GM19324 (cell line): Measurements from ENCODE around the gene PLA1A.
"Not testable (repeated sequence)": the region's sequence is repeated elsewhere in the genome, so short reads cannot be mapped to it uniquely, and the experiment has no call there.

Experiments used
- ATAC-seq: cut with Tn5 transposase; IDR thresholded peaks from one replicate; pipeline ENCODE4 v1.9.1; 2021; ENCODE audit warnings: mild to moderate bottlenecking, moderate library complexity; ENCODE audit not compliant: unreplicated experiment, low FRiP score

The PLA1A gene

GRCh38 chr3:119597548-119598288 is at the start of gene PLA1A:
TSS of gene PLA1A (plus strand) at chr3:119597885. CDS start at chr3:119597914, 29 bp downstream.
- ATAC-seq: no peak

GRCh38 chr3:119548341-119548740 is 49.3 kb upstream of the PLA1A start:
- ATAC-seq: no peak

GRCh38 chr3:119550192-119550910 is 47.3 kb upstream of the PLA1A start:
- ATAC-seq: no peak

GRCh38 chr3:119551598-119551997 is 46.1 kb upstream of the PLA1A start:
- no peak for ATAC-seq

- ATAC-seq: not testable (repeated sequence)
These were observed 44.8 kb upstream of the PLA1A start for GRCh38 chr3:119552928-119553327.

- ATAC-seq: no peak
These were observed 43.8 kb upstream of the PLA1A start for GRCh38 chr3:119553823-119554415.

- ATAC-seq: no peak
These were observed 42.4 kb upstream of the PLA1A start for GRCh38 chr3:119555309-119555735.

- ATAC-seq: no peak
These were observed 41.8 kb upstream of the PLA1A start for GRCh38 chr3:119555929-119556328.

GRCh38 chr3:119557192-119557876 is 40.4 kb upstream of the PLA1A start:
- no peak for ATAC-seq

GRCh38 chr3:119557877-119558269 is 39.8 kb upstream of the PLA1A start:
- no peak for ATAC-seq

- ATAC-seq: no peak
These were observed 38.9 kb upstream of the PLA1A start for GRCh38 chr3:119558626-119559317.

- peak; percentile 68 for ATAC-seq
These were observed 38.2 kb upstream of the PLA1A start, which contains the start of gene CD80 for GRCh38 chr3:119559441-119559963. TSS of gene CD80 (minus strand) at chr3:119559614. CDS start at chr3:119557728, 1,886 bp downstream.

GRCh38 chr3:119560160-119560559 is 37.5 kb upstream of the PLA1A start:
- peak; percentile 4 for ATAC-seq

- ATAC-seq: peak; percentile 75
These were observed 35.3 kb upstream of the PLA1A start for GRCh38 chr3:119562307-119562961.

GRCh38 chr3:119563334-119563733 is 34.4 kb upstream of the PLA1A start:
- not testable (repeated sequence) for ATAC-seq

- no peak for ATAC-seq
These were observed 28.5 kb upstream of the PLA1A start for GRCh38 chr3:119569156-119569555.

GRCh38 chr3:119570229-119570628 is 27.5 kb upstream of the PLA1A start:
- no peak for ATAC-seq

- no peak for ATAC-seq
These were observed 26.5 kb upstream of the PLA1A start for GRCh38 chr3:119571230-119571629.

GRCh38 chr3:119571688-119572087 is 26.0 kb upstream of the PLA1A start:
- no peak for ATAC-seq
